Measurements from ENCODE around the gene DYNC1LI1. TPM values are rescaled to one million over a fixed set of nuclear protein-coding genes. Genes with fewer than 3 reads are reported as not detected.
A peak's percentile ranks its signal among the peaks of the same experiment; 100 is the strongest.

DYNC1LI1 gene
- total RNA-seq, 1 experiment from 2014 or later, result 56.2 TPM

DNA sequence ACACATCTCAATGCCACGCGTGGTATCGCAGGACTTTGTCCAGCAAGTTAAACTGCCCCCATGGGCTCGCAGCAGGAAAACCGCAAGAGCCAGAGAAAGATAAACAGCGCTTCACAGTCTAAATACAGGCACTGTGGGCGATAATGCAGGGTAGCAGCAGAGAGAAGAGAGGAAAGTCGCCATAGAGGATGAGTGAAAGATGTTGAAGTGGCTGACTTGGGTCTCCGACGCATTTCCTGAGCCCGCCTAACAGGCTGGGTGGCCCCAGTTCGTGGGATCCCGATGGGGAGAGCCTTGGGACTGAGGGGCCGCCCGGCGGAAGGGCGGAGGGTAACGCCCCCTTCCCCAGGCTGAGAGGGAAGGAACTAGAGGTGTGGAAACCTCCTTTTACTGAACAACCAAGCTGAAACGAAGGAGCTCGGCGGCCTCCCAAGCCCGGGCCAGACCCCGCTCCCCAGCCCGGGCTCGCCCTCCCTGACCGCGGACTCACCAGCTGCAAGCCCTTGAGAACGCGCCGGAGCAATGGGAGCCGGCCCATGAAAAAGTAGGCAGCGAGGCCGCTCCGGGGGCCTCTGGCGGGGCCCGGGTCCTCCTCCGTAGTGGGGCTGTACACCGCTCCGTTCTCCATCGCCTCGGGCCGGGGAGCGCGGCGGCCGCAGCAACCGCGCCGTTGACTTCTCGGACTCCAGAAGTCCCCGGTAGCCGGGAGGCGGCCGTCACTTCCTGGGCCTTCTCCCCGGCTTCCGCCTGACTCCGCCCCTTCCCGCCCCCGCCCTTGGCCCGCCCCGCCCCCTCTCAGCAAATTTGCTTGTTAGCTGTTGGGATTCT, 68.3 kb downstream of the DYNC1LI1 start, which contains the start of gene CMTM6:
CMTM6 (minus strand) TSS at position 735 of the 828 bp plus-strand sequence; CDS start at position 628, 107 bp downstream.
- Histone ChIP-seq H2BK120ac (ENCODE audit: low read depth, low read length, poor library complexity, severe bottlenecking) (no peak within 1 kb of the TSS), H3T11ph (ENCODE audit: low read length) (peak within 1 kb of the TSS; percentile 8), H4K91ac (ENCODE audit: insufficient read length, low read depth, low read length) (no peak within 1 kb of the TSS), H3K14ac (ENCODE audit: insufficient read depth, low read length) (no peak within 1 kb of the TSS), H3K56ac (ENCODE audit: insufficient read length, low read depth, low read length) (no peak within 1 kb of the TSS), H3K9ac (ENCODE audit: extremely low read depth, insufficient read length, low read length) (peak within 1 kb of the TSS; percentile 29), H3K4me2 (ENCODE audit: insufficient read depth, insufficient read length, low read length) (peak within 1 kb of the TSS; percentile 84), H2BK5ac (ENCODE audit: insufficient read length, low read length) (no peak within 1 kb of the TSS), H4K8ac (replicated peaks; ENCODE audit: insufficient read length, low read depth, low read length) (no peak within 1 kb of the TSS), H3K79me2 (ENCODE audit: insufficient read depth, low read length) (no peaks in the 10 kb centered on the region; the same call in 1 of the 2 replicates), H3K79me1 (ENCODE audit: insufficient read depth, low read depth, low read length, poor library complexity, severe bottlenecking) (no peaks in the 10 kb centered on the region), H2BK15ac (ENCODE audit: low read depth, low read length) (no peak within 1 kb of the TSS), H3K23me2 (ENCODE audit: insufficient read length, low read depth, low read length, poor library complexity, severe bottlenecking) (no peaks in the 10 kb centered on the region), H3K9me3 (ENCODE audit: control insufficient read depth, low read depth, low read length) (no peaks in the 10 kb centered on the region), H4K20me1 (ENCODE audit: control insufficient read depth, insufficient read depth, insufficient read length) (peaks cover 2% of the 10 kb centered on the region), H2AK5ac (ENCODE audit: insufficient read length, low read length) (no peak within 1 kb of the TSS), H3K27ac (ENCODE audit: insufficient read length, low read depth, low read length) (no peak within 1 kb of the TSS), H3K4ac (ENCODE audit: low read depth, low read length) (no peak within 1 kb of the TSS), H3K18ac (ENCODE audit: insufficient read length, low read depth, low read length) (no peak within 1 kb of the TSS), H2BK20ac (ENCODE audit: low read depth, low read length, poor library complexity, severe bottlenecking) (no peak within 1 kb of the TSS), H4K5ac (ENCODE audit: insufficient read length, low read depth, low read length) (no peak within 1 kb of the TSS), H3K23ac (ENCODE audit: insufficient read length, low read depth, low read length) (no peak within 1 kb of the TSS), H3K27me3 (ENCODE audit: insufficient read depth, low read length) (no peaks in the 10 kb centered on the region), H3K4me1 (ENCODE audit: insufficient read depth, low read length) (peaks cover 4% of the 10 kb centered on the region; the same call in 1 of the 2 replicates), H2BK12ac (ENCODE audit: insufficient read length, low read depth, low read length) (peak within 1 kb of the TSS; percentile 40), H2AFZ (ENCODE audit: low read length) (peak within 1 kb of the TSS; percentile 57)
- DNase-seq, result peak; percentile 89
- Mint-ChIP-seq H3K4me3 (peak within 1 kb of the TSS; percentile 94 to 99), H3K4me1 (peaks cover 20 to 30% of the 10 kb centered on the region in 2 experiments), H3K9me3 (no peaks in the 10 kb centered on the region), H3K36me3 (ENCODE audit: insufficient read depth in 1 of 3, low read depth in 3 of 3) (peaks cover 0 to 3% (median 0%) of the 10 kb centered on the region in 3 experiments; a peak in 2 of 7 replicates), H3K27ac (peak within 1 kb of the TSS; percentile 89 to 93 (median 92)), H3K27me3 (ENCODE audit: low read depth) (no peaks in the 10 kb centered on the region; the same call in 1 of the 2 replicates)
- TF ChIP-seq, protein P1, sequence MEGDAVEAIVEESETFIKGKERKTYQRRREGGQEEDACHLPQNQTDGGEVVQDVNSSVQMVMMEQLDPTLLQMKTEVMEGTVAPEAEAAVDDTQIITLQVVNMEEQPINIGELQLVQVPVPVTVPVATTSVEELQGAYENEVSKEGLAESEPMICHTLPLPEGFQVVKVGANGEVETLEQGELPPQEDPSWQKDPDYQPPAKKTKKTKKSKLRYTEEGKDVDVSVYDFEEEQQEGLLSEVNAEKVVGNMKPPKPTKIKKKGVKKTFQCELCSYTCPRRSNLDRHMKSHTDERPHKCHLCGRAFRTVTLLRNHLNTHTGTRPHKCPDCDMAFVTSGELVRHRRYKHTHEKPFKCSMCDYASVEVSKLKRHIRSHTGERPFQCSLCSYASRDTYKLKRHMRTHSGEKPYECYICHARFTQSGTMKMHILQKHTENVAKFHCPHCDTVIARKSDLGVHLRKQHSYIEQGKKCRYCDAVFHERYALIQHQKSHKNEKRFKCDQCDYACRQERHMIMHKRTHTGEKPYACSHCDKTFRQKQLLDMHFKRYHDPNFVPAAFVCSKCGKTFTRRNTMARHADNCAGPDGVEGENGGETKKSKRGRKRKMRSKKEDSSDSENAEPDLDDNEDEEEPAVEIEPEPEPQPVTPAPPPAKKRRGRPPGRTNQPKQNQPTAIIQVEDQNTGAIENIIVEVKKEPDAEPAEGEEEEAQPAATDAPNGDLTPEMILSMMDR (conservative IDR thresholded peaks at IDR 0.05), result no peak
- WGBS (ENCODE audit: extremely low coverage, insufficient read length, low lambda C conversion rate), result no CpG with 5 or more reads among the region's 61 CpGs

Measured in H9 (cell line).